Keratinocyte (primary cell): ENCODE results near the gene RAI14. TPM values are rescaled to one million over a fixed set of nuclear protein-coding genes. Genes with fewer than 3 reads are reported as not detected.

Experiments
- DNase-seq: peaks from one replicate; pipeline ENCODE4 v3.0.0-alpha.2; 2011; ENCODE audit warnings: low read depth, missing footprints, low spot score
- FAIRE-seq: peaks from 2 replicates; lab custom pipeline; 2011; peaks lifted over from hg19 to GRCh38; lab: Jason Lieb, UNC
- H2AFZ ChIP-seq: 2 replicates; pipeline ENCODE4 v1.6.0; 2012; ENCODE audit warnings: low read length, control low read depth, inconsistent platforms; ENCODE audit not compliant: control insufficient read depth
- H3K27ac ChIP-seq: 2 replicates; pipeline ENCODE4 v1.5.1; 2011; ENCODE audit warnings: low read length; ENCODE audit not compliant: control insufficient read depth, insufficient read depth
- H3K27me3 ChIP-seq: 3 replicates; pipeline ENCODE4 v1.6.0; 2011; ENCODE audit warnings: low read length; ENCODE audit not compliant: control insufficient read depth, insufficient read depth; ENCODE audit errors: extremely low read depth
- H3K36me3 ChIP-seq, 2 experiments: 2 replicates in 1 of 2; 3 replicates in 1 of 2; pipeline ENCODE4 v1.5.1; 2011; ENCODE audit warnings: low read length in 2 of 2, mild to moderate bottlenecking in 1 of 2; ENCODE audit not compliant: control insufficient read depth in 2 of 2, insufficient read depth in 2 of 2; ENCODE audit errors: extremely low read depth in 1 of 2
- H3K4me1 ChIP-seq: 3 replicates; pipeline ENCODE4 v1.5.1; 2011; ENCODE audit warnings: low read length; ENCODE audit not compliant: control insufficient read depth, insufficient read depth; ENCODE audit errors: extremely low read depth
- H3K4me2 ChIP-seq: 3 replicates; pipeline ENCODE4 v1.6.0; 2011; ENCODE audit warnings: low read depth, low read length; ENCODE audit not compliant: control insufficient read depth, insufficient read depth; ENCODE audit errors: extremely low read depth
- H3K4me3 ChIP-seq, 3 experiments: fragments of 200-600 bp in 1 of 3; sonication (generic) in 1 of 3; 2 replicates in 2 of 3; 3 replicates in 1 of 3; pipeline ENCODE4 v1.5.1; 2011 to 2016; ENCODE audit warnings: low read length in 3 of 3, mild to moderate bottlenecking in 3 of 3, control low read depth in 2 of 3, inconsistent platforms in 1 of 3, low read depth in 1 of 3, mixed read lengths in 1 of 3, mixed run types in 1 of 3, moderate library complexity in 1 of 3; ENCODE audit not compliant: control insufficient read depth in 2 of 3, insufficient read depth in 2 of 3; ENCODE audit errors: extremely low read depth in 1 of 3
- H3K79me2 ChIP-seq: 2 replicates; pipeline ENCODE4 v1.6.0; 2012; ENCODE audit warnings: low read length; ENCODE audit not compliant: control insufficient read depth, insufficient read depth
- H3K9ac ChIP-seq: 3 replicates; pipeline ENCODE4 v1.6.0; 2011; ENCODE audit warnings: low read length; ENCODE audit not compliant: control insufficient read depth, insufficient read depth; ENCODE audit errors: extremely low read depth
- H3K9me1 ChIP-seq: 3 replicates; pipeline ENCODE4 v1.6.0; 2011; ENCODE audit warnings: low read length; ENCODE audit not compliant: control insufficient read depth, insufficient read depth; ENCODE audit errors: extremely low read depth
- H3K9me3 ChIP-seq: 2 replicates; pipeline ENCODE4 v1.5.1; 2012; ENCODE audit warnings: low read depth, low read length; ENCODE audit not compliant: control insufficient read depth
- H4K20me1 ChIP-seq: 3 replicates; pipeline ENCODE4 v1.6.0; 2011; ENCODE audit warnings: low read length; ENCODE audit not compliant: control insufficient read depth, insufficient read depth; ENCODE audit errors: extremely low read depth
- CTCF ChIP-seq, 3 experiments: IDR thresholded peaks in 1 of 3; conservative IDR thresholded peaks in 1 of 3; optimal IDR thresholded peaks in 1 of 3; 2 replicates in 2 of 3; 3 replicates in 1 of 3; pipeline versions ENCODE3 to v1.5.1; 2011; ENCODE audit warnings: low read length in 3 of 3, mild to moderate bottlenecking in 3 of 3, moderate library complexity in 2 of 3, control low read depth in 1 of 3, inconsistent platforms in 1 of 3; ENCODE audit not compliant: insufficient read depth in 2 of 3; ENCODE audit errors: extremely low read depth in 1 of 3
- EZH2 ChIP-seq: IDR thresholded peaks from one replicate; pipeline ENCODE4 v1.6.1; 2012; ENCODE audit warnings: inconsistent platforms, mild to moderate bottlenecking, low read length, moderate library complexity
- dilution Hi-C: fragments of 300-500 bp; cut with MboI; formaldehyde crosslinking; loops from one replicate; pipeline ENCODE4 v1.7.0; 2020; ENCODE audit warnings: low sequenced_read_pairs; ENCODE audit not compliant: extremely low pct_ligation_motif_present
- polyA plus RNA-seq, 5 experiments: library from polyadenylated mRNA; depleted of rRNA in 3 of 5; stranded (reverse) in 3 of 5; stranded (forward) in 1 of 5; unstranded in 1 of 5; fragments of >200 nt; gene quantifications; 1 replicate in 1 of 5; 2 replicates in 3 of 5; 3 replicates in 1 of 5; pipeline versions ENCODE4 v1.2.1 to v1.2.3, GENCODE V29; 2011 to 2012; ENCODE audit warnings: missing spikeins in 2 of 5, low read depth in 1 of 5, low replicate concordance in 1 of 5

RAI14 gene
- polyA plus RNA-seq, 1 donor (not counting 4 experiments of a cell fraction or from before 2014, with no cell fraction given): 31.4 TPM

GRCh38 chr5:34627794-34628193, 28.3 kb upstream of the RAI14 start:
- no peak for DNase-seq
- no peak for FAIRE-seq

GRCh38 chr5:34628373-34628772, 27.8 kb upstream of the RAI14 start:
- no peak for TF ChIP-seq CTCF (optimal IDR thresholded peaks at IDR 0.05 in 1 of 3, IDR thresholded peaks at IDR 0.05 in 1 of 3, conservative IDR thresholded peaks at IDR 0.05 in 1 of 3; ENCODE audit: extremely low read depth in 1 of 3, insufficient read depth in 2 of 3, low read length in 3 of 3)
- TF ChIP-seq EZH2: no peak
- no peak overlapping the region for H3K4me2 ChIP-seq
- no peaks in the 10 kb centered on the region for H3K36me3 ChIP-seq
- H3K4me3 ChIP-seq: no peak overlapping the region
- H3K27ac ChIP-seq: no peak overlapping the region
- no peaks in the 10 kb centered on the region for H3K9me1 ChIP-seq
- dilution Hi-C loops: no loop called here
- H3K27me3 ChIP-seq: no peaks in the 10 kb centered on the region
- FAIRE-seq: no peak
- DNase-seq: no peak
- peaks cover 7% of the 10 kb centered on the region for H3K4me1 ChIP-seq
- H4K20me1 ChIP-seq: no peaks in the 10 kb centered on the region
- H3K9me3 ChIP-seq: no peaks in the 10 kb centered on the region
- H2AFZ ChIP-seq: peak overlapping the region; percentile 59
- H3K79me2 ChIP-seq: no peaks in the 10 kb centered on the region
- no peak overlapping the region for H3K9ac ChIP-seq

More at GRCh38 chr5:34627794-34628193, 28.3 kb upstream of the RAI14 start:
- H3K36me3 ChIP-seq: no peaks in the 10 kb centered on the region
- TF ChIP-seq CTCF (optimal IDR thresholded peaks at IDR 0.05 in 1 of 3, IDR thresholded peaks at IDR 0.05 in 1 of 3, conservative IDR thresholded peaks at IDR 0.05 in 1 of 3; ENCODE audit: extremely low read depth in 1 of 3, insufficient read depth in 2 of 3, low read length in 3 of 3) (no peak), EZH2 (no peak)
- H3K4me3 ChIP-seq: no peak overlapping the region
- H3K9me1 ChIP-seq: no peaks in the 10 kb centered on the region
- H3K27ac ChIP-seq: no peak overlapping the region
- no peak overlapping the region for H3K4me2 ChIP-seq
- H4K20me1 ChIP-seq: no peaks in the 10 kb centered on the region
- no peaks in the 10 kb centered on the region for H3K9me3 ChIP-seq
- H3K9ac ChIP-seq: no peak overlapping the region
- H3K79me2 ChIP-seq: no peaks in the 10 kb centered on the region
- dilution Hi-C loops: no loop called here
- H3K27me3 ChIP-seq: no peaks in the 10 kb centered on the region
- H2AFZ ChIP-seq: peak overlapping the region; percentile 59
- peaks cover 7% of the 10 kb centered on the region for H3K4me1 ChIP-seq
